ENCODE results near the gene GGA3.

Gene GGA3

DNA sequence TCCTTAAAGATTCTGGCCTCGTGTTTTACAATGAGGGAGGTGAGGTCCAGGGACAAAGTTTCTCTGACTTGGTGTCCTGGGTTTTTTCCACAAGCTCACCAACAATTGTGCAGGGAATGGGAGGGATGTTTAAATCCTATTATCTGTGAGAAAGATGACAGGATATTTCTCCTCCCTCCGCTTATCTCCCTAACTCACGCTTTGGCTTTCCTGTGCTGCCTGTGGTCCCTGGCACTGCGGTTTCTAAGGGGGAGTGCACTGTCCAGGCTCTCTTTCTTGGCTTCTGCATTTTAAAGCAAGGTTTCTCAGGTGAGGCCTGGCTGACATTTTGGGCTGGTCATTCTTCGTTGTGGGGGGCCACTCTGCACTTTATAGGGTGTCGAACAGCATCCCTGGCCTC is 16.4 kb downstream of the GGA3 start:
- no peak for DNase-seq (ENCODE audit: low spot score)

DNA sequence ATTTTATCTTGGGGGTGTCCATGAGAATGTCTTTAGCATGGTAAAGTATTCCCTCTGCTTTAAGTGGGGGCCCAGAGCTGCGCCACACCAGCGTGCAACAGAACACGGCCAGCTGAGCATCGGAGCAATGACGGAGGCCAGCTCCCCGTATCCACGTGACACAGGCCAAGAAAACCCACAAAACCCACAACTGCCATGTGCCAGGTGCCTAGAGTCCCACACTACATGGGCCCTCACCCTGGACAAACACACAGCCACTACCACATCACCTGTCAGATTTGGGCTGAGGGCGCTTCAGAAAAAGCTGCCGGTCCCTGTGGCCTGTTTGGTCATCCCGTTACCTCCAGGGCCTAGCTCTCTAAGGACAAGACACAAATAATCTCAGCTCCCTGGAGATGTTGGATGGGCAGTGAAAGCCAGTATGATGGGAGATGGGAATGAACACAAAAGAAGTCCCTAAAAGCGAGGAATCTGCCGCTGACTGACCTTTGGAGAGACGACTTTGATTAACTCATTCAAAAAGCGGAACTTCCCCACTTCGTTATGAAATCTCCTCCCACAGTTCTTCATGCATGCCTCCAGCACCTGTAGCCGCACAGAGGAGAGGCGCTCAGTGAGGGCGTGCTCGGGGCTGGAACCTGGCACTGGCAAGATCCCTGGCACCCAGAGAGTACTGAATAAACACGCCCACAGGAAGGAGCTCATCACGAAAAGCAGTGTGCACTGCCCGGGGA is 17.1 kb downstream of the GGA3 start:
- no peak for DNase-seq (ENCODE audit: low spot score)

DNA sequence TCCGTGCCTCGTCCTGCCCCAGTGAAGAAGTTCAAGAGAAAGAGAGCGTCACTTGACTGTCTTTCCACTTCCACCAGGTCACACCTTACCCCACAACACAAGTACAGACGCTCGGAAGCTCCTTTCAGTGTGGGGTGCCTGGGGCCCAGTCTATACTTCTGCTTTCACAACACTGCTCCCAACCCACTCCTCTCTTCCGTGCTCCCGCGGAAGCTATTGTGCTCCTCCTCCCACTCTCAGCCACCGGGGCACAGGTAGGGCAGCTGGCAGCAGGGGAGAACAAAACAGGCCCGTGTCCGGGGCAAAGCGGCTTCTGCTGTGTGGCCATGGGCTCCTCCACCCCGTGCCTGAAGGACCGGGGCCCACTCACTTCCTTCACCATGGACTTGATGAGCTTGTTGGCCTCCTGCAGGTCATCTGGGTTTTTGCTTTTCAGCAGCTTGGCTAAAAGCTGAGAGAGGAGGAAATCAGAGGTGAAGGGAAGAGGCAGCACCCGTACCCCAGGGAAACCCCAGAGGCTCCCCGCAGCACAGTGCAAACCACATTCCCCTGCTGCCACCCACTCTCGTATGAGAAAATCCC is 18.9 kb downstream of the GGA3 start:
- DNase-seq (ENCODE audit: low spot score) = no peak

DNA sequence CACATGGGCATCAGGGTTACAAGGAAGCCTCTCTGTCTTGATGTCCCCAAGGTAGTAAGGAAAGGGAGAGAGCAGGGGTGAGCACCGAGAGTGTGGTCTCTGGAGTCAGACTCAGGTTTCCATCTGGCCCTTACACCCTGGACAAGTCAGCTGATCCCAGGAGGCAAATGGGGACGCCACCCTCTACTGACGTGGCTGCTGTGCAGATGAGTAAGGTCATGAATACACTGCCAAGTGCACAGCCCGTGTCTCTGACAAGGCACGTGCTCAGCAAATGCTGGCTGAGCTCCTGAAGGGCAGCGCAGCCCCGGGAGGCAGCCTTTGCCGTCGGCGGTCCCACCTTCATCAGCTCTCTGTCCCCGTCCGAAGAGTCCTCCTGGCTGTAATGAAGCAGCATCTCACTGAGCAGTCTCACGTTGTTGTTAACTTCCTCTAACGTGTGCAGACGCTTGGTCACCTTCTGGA is 19.4 kb downstream of the GGA3 start:
- DNase-seq (ENCODE audit: low spot score) = no peak

- DNase-seq (ENCODE audit: low spot score) = no peak
Observed at GRCh38 chr17:75241502-75241901, 19.9 kb downstream of the GGA3 start.

GRCh38 chr17:75241143-75241430 is 20.3 kb downstream of the GGA3 start:
- no peak for DNase-seq (ENCODE audit: low spot score)

DNA sequence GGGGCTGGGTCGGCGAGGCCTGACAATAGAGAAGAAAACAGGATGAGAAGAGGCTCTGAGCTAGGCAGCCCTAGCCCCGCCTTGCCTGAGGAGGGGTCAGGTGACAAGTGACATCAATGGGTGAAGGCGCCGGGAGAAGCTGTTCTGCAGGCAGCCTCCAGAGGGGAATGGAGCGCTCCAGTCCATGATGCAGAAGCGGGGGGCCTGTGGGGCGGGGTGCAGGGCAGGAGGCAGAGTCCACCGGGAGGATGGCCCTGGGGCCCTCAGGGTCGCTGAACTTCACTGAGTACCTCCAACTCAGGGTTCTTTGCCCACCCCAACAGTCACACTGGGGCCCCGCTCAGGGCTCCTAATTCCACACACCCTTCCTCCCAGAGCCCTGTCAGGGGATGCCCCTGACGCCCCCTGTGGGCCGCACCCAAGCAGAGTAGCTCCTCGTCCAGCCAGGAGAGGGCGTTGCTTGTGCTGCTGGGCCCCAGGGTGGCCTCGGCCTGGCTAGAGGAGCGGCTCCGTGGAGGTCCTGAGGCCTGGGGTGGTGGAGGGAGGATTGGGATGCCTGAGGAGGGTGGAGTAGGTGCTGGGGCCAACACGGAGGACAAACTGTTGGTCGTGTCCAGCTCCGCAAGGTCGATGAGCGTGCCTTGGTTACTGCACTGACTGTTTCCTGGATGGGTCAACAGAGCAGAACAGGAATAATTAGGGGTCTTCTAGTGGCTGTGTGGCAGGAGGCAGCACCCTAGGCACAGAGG is 20.8 kb downstream of the GGA3 start:
- DNase-seq (ENCODE audit: low spot score) = no peak

- no peak for DNase-seq (ENCODE audit: low spot score)
Observed at GRCh38 chr17:75239778-75240393, 21.5 kb downstream of the GGA3 start.

GRCh38 chr17:75239214-75239613 is 22.2 kb downstream of the GGA3 start:
- DNase-seq (ENCODE audit: low spot score) = no peak

GRCh38 chr17:75238684-75239191 is 22.7 kb downstream of the GGA3 start:
- DNase-seq (ENCODE audit: low spot score) = peak; percentile 84

DNA sequence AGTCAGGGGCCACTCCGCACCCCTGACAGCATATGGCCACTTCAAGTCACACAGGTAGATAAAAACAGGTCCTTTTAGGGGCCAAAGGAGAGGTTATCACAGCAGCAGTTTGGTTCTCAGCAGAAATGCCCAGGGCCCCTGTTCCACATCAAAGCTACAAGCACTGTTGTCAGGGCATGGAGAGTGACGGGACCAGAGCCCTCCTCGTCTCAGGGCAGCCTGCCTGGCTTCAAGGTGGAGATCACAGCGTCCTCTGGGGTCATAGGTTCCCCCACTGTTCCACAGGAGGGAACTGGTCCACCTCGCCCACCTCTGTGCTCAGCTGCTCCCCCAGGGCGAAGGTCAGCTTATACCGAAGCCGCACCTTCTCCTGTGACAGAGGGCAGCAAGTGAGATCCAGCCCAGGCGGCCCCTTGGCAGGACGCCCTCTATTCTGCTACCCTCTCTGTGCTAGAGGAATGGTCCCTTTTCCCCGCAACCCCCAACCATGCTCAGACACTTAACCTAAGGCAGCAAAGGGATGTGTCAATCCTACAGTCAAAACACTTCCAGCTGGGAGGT is 23.3 kb downstream of the GGA3 start:
- no peak for DNase-seq (ENCODE audit: low spot score)

- no peak for DNase-seq (ENCODE audit: low spot score)
Observed at GRCh38 chr17:75237100-75238014, 24.0 kb downstream of the GGA3 start.

- DNase-seq (ENCODE audit: low spot score) = no peak
Observed at GRCh38 chr17:75232786-75233185, 28.6 kb downstream of the GGA3 start.

DNA sequence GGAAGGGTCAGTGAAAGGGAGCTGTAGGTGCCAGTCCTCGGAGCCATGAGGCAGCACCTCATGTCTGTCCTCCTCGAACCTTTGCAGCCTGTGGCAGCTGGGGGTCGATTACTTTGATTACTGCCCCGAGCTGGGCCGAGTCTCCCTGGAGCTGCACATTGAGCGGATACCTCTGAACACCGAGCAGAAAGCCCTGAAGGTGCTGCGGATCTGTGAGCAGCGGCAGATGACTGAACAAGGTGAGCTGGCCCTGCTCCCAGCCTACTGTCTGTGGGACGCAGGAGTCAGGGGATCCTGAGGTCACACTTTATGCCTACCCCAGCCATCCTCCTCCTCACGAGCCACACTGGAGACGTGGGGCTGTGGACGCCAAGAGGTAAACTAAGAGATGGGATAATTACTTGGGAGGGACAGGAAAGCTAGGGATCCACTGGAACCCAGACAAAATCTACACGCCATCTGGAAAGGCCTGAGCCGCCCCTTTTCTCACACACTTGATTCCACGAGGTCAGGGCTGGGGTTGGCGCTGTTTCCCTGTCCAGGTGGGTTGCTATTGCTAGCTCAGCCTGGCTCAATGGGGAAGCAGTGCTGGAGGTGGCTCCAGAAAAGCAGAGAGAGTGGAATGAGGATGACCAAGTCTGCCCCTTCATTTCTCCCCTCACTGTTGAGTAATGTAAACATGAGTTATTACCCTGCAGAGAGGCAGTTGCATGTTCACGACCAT is 29.5 kb downstream of the GGA3 start:
- no peak for DNase-seq (ENCODE audit: low spot score)

DNA sequence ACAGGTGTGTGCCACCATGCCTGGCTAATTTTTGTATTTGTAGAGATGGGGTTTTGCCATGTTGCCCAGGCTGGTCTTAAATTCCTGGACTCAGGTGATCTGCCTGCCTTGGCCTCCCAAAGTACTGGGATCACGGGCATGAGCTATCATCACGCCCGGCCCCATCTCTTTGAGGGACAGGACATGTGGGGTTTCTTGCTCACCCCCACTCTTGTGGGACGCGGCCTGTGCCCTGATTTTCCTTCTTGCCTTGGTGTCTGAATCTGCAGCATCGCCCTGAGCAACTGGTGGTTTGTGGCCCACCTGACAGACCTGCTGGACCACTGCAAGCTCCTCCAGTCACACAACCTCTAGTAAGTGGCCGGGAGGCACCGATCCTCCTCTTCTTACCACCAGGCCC is 30.3 kb downstream of the GGA3 start:
- no peak for DNase-seq (ENCODE audit: low spot score)

GRCh38 chr17:75228847-75229246 is 32.6 kb downstream of the GGA3 start:
- DNase-seq (ENCODE audit: low spot score) = no peak

DNA sequence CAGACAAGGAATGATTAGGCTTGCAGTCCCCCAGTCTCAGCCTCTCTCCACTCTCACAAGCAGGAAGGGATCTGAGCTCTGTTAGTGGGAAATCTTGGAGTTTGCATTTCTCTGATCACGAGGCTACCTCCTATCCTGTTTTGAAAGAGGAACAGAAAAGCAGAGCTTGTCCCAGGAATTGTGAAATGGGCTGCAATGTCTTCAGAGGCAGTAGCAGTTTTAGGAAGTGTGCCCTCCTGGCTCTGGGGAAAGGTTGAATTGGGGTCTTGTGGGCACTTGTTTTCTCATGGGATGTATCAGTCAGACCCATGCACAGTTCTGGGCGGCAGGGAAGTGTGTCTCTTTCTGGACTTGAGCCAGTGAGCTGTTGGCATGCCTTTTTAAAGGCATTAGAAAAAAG is 33.1 kb downstream of the GGA3 start:
- no peak for DNase-seq (ENCODE audit: low spot score)

DNA sequence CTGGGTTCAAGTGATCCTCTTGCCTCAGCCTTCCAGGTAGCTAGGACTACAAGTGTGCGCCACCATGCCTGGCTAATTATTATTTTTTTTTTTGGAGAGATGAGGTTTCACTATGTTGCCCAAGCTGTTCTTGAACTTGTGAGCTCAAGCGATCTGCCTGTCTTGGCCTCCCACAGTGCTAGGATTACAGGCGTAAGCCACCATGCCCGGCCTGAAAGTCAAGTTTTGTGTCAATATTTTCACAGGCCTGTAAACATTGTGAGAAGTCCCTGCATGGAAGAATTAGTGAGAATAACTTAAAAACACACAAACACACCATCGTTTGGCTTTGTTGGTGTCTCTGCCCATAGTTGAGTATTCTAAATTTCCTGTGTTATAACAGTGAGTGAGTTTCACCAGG is 33.7 kb downstream of the GGA3 start:
- no peak for DNase-seq (ENCODE audit: low spot score)

GRCh38 chr17:75225016-75225415 is 36.4 kb downstream of the GGA3 start:
- no peak for DNase-seq (ENCODE audit: low spot score)

- no peak for DNase-seq (ENCODE audit: low spot score)
Observed at GRCh38 chr17:75219815-75220214, 41.6 kb downstream of the GGA3 start.

- no peak for DNase-seq (ENCODE audit: low spot score)
Observed at GRCh38 chr17:75218131-75218530, 43.3 kb downstream of the GGA3 start.
